HG02981 (cell line): ENCODE results near the gene BSPRY.

Experiments
- ATAC-seq: cut with Tn5 transposase; IDR thresholded peaks from one replicate; pipeline ENCODE4 v1.9.1; 2021; ENCODE audit warnings: mild to moderate bottlenecking, moderate library complexity; ENCODE audit not compliant: unreplicated experiment

BSPRY gene

DNA sequence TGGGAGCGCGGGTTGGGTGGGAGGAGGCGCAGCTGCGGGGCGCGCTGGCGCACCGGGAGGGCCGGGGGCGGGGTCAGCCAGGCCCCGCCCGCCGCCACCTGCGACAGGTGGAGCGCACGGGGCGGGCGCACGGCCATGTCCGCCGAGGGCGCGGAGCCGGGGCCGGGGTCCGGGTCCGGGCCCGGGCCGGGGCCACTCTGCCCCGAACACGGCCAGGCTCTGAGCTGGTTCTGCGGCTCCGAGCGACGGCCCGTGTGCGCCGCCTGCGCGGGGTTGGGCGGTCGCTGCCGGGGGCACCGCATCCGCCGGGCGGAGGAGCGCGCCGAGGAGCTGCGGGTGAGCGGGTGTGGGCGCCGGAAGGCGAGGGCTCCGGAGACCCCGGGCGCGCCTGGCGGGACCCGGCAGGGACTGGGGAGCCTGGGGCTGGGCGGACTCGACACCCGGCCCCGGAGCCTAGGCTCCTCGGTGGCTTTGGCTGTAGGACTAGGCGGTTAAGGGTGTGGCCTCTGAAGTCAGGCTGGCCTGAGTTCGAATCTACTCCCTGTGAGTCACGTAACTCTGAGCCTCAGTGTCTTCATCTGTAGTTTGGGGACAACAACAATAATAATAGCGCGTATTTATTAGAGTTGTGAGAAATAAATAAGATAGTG is at the start of gene BSPRY:
Gene BSPRY, plus strand, starts transcription at position 97 of the 650 bp plus-strand sequence. Its CDS starts 39 bp downstream, at position 136.
- ATAC-seq: no peak

DNA sequence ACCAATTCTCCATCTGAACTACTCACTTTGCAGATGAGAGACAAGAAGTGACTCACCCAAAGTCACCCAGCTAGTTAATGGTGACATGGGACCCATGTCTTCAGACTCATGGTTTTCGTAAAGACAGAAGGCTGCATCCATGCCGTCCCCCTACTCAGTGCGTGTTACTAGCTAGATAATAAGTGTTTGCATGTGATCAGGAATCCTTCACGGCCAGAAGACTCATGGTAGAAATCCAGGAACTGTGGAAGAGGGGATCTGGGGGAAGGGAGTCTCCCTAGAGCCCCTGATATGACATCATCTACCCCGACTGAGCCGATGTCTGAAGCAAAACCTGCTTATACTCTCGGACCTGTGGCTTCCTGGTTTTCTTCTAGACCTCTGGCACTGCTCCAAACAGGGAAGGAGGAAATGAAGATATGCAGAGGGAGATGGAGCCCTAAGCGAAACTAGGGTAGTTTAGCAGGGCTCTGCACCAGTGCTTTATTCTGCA is 49.5 kb upstream of the BSPRY start:
- ATAC-seq: no peak

DNA sequence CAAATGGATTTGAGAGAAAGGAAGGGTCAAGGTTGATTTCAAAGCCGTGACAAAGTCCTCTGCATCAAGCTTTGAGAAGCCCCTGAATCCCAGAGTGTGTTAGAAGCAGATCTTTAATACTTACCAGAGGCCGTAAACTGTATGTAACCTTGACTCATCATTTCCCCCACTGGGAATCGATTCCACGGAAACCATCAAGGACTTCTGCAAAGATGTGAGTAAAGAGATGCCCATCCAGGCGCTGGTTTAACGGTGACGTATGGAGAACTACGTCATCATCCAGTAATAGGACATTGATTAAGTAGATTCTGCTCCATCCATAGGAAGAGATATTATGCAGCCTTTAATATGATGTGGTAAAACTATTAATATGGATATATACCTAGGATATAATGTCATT is 47.8 kb upstream of the BSPRY start:
- no peak for ATAC-seq

DNA sequence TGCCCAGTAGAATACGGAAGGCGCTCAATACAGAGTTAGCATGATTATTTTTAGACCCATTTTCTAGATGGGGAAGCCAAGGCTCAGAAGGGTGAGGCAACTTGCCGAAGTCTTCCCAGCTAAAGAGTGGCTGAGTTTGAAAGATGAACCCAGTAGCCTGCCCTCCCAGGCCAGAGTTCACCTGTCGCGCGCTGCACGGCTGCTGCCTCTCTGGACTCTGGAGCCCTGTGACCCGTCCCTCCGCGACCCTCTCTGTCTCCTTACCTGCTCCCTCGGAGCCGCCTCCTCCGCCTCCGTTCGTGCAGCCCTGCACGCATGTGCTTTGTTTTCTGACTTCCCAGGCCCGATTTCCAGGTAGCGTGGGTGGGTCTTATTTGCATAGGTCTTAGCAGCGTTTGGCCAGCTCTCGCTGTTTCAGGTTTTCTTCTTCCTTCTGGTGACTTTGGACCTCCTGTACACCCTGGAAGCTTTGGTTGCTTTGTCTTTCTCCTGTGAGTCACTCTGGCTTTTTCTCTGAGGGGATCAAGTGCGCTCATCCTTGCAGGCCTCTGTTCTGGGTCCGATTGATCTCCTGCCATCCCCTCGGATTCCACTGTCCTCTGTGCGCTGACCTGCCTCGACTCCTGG is 46.4 kb upstream of the BSPRY start, which contains the start of gene RNF183:
Gene RNF183, minus strand, starts transcription at position 585 of the 627 bp plus-strand sequence. CDS start 5,192 bp downstream, outside the sequence.
- no peak for ATAC-seq

DNA sequence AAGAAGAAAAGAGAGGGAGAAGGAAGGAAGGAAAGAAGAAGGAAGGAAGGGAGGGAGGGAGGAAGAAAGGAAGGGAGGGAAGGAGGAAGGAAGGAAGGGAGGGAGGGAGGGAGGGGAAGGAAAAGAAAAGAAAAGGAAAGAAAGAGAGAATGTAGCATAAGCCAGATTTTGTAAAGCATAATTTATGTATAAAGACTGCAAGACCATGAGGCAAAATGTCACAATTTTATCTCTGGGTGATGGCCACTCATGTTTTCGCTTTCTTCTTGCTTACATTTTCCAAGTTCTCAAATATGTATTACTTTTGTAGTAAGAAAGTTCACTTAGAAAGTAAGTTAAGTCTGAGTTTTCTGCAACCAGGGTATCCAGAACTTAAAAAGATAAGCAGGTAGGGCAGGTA is 42.8 kb upstream of the BSPRY start:
- no peak for ATAC-seq

DNA sequence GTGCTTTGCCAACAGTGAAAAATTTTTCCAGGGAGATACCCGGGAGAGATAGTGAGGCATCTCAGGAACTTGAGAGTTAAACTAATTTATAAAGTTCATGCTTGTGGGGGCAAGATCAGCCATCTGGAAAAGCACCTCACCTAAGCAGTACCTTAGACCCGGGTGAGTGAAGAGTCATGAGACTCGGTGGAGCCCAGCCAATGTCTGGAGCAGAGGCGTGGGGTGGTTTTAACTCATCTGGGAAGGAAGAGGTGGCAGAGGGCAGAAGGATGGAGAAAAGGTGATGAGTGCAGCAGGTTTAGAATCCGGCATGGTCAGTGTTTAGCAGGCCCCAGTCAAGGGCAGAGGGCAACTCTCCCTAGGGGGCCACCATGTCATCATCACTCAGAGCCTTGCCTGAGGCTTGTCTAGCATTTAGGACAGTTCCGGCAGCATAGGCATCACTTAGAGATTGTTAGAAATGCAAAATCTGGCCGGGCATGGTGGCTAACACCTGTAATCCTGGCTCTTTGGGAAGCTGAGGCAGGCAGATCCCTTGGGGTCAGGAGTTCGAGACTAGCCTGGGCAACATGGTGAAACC is 41.9 kb upstream of the BSPRY start:
- no peak for ATAC-seq

DNA sequence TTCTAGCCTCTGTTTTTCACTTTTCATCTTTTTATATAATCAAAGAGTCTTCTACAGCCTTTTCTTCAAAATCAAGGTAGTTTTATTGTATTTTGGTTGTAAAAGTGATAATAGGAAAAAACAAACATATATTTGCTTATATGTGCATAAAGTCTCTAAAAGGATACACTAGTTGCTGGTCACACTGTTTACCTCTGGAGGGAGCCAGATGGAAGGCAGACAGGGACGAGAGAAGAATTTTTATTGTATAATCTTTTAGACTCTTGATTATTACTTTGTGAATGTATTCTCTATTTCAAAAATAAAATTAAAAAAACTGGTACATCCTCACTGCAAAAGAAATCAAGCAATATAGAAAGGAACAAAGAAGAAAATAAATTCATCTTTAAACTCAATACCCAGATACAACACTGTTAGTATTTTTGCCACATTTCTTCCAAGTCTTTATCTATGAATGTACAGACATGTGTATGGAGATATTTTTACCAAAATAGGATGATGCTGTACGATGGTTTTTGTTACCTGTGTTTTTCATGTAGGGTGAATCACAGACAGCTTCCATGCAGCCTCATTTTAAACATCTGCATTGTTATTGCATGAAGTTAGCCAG is 40.0 kb upstream of the BSPRY start:
- no peak for ATAC-seq

DNA sequence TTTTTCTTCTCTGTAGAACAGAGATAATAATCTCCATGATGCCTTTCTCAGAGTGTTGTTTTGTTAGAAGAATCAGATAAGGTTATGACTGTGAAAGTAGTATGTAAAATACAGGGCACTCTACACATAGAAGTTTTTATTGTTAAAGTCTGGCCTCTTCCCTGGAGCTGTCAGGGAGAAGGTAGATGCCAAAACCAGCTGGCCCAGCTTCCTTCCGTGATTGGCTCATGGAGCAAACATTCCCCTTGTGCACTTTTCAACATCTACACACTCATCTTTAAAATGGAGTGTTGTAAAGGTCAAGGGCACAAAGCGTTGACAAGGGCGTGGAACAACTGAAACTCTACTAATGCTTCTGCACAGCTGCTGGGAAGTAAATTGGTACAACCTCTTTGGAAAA is 38.8 kb upstream of the BSPRY start:
- no peak for ATAC-seq

DNA sequence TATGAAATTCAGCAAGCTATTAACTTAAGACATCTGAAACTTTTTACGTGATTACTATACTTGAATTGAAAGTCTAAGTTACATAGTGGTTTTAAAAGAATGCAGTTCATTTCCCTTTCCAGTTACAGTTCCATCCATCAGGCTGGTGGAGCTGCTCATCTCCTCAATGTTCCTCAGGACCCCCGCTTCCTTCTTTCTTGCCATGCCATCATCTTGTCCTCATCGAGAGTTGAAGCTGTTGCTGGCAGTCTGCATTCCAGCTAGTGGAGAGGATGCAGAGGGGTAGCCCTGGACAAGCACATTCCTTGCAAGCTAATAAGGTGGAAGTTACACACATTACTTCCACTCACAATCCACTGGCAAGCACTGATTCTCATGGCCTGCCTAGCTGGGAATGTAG is 37.4 kb upstream of the BSPRY start:
- ATAC-seq: no peak

DNA sequence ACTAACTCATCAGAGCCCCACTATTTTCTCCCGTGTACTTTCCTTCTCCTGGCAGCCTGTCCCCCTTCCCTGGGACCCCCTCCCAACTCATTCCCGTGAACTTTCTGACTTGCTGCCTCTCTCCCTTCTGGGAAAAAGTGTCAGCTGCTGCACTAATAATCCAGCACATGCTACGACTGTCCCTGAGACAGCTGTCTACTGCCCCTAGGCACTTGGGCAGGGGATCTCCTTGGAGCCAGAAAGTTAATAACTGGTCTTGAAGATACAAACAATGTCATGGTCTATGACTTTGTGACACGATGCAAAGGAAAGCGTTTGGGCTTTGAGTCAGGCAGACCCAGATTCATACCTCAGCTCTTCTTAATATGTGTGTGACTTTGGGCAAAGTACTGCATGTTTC is 36.1 kb upstream of the BSPRY start:
- no peak for ATAC-seq

DNA sequence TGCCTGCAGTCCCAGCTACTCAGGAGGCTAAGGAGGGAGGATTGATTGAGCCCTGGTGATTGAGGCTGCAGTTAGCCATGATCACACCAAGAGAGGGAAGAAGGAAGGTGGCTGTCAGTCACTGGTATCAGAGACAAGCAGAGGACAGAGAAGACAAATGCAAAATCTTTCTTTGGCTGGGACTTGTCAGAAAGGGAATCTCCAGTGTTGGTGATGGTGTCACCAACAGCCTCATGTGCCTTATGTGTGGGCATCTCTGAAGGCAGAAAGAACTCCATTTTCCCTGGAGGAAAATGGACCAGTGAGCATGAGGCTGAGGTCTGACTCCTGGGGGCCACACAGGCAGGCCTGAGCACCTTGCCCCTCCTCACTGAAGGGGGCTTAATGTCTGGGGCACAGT is 34.1 kb upstream of the BSPRY start:
- ATAC-seq: no peak

DNA sequence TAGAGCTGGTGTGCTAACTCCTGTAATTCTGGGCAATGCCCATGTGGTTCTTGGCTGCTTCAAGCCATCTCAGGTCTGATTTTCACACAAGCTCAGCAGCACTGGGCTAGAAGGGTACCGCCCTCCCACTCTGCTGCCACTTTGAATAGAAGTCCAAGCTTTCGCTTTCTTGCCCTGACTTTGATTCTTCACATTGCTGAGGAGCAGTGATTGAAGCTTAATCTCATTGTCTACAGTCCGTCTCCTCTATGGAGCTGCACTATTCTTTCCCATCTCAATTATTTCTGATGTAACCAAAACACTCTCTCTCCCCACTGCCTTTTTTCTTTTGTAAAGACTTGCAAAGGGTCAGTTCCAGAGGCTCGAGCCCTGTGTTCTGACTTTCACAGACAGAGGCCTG is 33.3 kb upstream of the BSPRY start:
- no peak for ATAC-seq

DNA sequence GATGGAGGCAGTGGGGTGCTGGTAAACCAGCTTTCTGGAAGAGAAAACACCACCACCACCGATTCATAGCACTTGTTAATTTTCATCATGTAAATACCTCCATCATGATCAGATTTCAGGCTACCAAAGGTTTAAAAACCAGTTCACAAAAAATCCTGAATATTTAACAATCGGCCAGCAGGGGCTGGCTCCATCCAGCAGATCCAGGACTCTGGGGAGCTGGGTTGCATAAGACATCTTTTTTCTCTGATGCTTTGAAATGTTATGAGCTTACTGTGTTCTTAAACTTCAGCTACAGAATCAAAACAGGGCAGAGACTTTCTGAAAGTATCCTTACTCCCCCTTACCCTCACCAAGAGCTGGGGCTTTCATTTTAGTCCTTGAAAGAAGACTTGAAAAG is 31.6 kb upstream of the BSPRY start:
- no peak for ATAC-seq

DNA sequence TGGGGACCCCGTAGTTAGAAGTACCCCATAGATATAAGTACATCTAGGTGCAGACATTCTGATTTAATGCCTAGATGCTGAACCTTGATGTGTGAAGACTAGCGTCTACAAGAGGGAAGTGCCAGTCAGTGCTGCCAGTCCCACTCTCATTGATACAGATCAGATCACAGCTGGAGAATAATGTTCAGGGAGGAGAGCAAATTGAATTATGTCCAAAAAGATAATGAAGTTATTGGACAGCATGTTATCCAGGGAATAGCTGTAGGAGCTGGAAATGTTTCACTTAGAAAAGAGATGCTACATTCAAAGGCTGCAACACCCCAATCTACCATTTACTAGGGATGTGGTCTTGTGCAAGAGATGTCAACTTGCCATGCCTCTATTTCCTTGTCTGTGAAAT is 30.3 kb upstream of the BSPRY start:
- no peak for ATAC-seq

DNA sequence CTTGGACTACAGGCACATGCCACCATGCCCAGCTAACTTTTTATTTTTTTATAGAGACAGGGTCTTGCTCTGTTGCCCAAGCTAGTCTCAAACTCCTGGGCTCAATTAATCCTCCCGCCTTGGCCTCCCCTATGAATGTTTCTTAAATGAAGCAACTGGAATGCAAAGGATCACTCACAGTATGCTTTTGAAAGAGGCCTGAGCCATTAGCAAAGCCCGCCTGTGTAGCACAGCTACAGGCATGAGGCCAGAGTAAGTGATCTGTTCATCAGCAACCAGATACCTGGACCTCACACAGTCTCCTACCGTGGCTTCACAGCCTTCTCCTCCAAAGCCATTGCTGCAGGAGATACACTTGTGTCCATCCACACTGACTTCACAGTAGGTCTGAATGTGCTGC is 29.3 kb upstream of the BSPRY start:
- ATAC-seq: no peak

DNA sequence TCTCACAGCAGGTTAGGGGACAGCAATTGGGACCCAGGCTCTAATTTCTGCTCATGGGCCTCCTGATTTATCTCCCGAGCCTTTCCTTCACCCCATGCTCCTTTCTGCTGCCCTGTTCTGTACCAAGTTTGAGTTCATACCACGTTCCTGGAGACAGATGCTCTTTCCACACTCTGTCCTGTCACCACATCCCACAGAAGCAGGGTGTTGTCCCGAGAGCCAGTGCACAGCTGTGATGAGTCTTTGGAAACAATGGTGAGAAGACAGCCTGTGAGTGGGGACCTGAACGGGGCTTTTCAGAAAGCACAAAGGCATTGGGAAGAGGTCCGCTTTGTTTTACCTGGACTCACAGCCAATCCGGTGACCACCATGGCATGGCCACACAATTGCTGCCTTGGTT is 26.7 kb upstream of the BSPRY start:
- no peak for ATAC-seq

DNA sequence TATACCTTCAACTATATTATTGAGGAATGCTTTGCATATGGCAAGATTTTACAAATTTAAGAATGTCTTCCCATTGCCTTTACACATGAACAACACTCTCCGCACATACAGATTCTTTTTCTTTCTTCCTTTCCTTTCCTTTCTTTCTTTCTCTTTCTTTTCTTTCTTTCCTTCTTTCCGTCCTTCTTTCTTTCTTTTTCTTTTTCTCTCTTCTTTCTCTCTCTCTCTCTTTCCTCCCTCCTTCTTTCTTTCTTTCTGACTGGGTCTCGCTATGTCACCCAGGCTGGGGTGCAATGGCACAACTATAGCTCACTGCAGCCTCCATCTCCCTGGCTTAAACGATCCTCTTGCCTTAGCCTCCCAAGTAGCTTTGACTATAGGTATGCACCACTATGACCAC is 23.1 kb upstream of the BSPRY start:
- ATAC-seq: no peak

DNA sequence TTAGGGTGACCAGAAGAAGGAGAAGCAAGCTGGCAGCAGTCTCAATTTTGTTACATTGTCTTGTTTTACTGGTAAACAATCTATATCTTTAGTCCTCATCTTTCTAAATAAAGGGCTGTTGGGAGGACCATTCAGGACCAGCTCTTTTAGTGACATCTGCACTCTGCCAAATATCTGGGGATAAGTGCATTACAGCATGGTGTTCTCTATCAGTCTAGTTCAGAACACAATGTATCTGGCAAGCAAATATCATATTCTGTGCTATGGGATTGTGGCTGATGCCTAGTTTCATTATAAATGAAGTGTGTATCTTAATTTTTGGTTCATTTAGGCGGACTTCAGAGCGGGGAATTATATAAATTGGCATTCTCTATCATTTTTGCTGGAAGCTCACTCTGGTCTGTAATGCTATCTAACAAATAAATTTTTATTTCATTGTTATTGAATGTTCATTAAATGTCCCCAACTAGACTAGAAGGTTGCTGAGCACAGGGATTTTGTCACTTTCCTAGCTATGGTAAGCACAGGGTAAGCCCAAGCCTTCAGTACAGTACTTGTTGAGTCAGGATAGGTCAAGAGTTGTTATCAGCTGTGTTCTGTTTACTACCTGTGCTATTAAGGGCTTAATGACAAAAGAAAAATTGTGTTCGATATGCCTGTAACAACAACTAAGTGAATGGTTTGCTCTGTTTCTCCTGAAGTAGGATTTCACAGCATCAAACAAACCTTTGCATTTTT is 21.1 kb upstream of the BSPRY start:
- no peak for ATAC-seq

DNA sequence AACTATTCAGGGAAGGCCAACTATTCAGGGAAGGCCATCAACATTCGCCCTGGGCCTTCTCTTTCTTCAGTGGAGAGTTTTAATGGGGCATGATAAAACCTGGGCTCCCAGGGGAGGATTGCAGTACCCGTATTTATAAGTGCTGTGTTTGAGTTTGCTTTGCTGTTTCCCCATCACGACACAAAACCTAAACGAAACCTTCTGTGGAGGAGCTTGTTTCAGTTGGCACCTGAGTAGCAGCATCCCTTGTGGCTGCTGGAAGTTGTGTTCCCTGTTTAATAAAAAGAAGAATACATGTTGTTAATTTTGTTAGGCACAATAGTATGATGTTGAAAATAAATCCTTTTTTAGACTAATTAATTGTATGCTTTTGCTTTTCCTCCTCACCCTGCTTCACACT is 17.6 kb upstream of the BSPRY start:
- ATAC-seq: no peak

DNA sequence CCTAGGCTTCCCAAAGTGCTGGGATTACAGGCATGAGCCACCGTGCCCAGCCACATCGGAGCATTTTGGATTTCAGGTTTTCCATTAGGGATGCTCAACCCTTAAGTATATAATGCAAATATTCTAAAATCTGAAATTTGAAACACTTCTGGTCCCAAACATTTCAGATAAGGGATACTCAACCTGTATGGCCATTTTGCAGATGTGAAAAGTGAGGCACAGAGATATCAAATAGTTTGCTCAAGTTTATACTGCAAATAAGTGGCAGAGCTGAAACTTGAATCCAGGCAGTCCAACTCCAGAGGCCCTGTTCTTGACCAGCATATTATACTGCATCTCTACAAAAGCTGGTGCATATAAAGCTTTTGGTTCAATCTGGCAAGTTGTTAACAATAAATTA is 11.6 kb upstream of the BSPRY start:
- ATAC-seq: no peak

DNA sequence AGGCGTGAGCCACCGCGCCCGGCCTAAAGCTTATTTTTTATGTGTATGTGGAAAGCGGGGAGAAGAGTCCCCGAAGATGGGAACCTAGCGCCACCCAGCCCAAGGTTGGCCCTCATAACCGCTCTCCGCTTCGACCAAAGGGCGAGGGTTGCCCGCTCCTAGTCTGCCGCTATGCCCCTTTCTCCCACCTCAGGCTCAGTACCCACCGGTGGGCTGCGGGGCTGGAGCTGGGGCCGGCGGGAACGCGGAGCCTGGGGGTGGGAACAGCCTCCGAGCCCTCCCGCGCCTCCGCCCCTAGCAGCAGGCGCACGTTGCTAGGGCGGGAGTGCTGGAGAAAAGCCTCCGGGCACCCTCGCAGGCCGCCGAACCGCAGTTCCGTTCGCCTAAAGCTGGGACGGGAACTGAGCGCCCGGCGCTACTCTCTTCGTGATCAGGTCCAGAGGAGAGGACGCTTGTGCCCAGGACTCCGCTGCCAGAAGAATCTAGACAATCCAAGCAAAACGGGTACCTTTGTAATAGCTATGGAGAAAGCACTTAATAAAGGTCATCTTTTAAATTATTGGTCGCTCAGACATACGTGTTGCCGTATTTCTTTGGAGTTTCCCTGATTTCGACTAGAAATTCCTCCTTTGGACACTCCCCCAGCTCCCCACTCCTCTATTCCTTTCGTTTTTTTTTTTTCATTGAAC is 9.2 kb upstream of the BSPRY start, which contains the start of gene WDR31:
Gene WDR31, minus strand, starts transcription at position 265 of the 689 bp plus-strand sequence. CDS start 8,253 bp downstream, outside the sequence.
- peak; percentile 97 for ATAC-seq
